ENCODE results near the gene SIL1.
"Not testable (repeated sequence)": the region's sequence is repeated elsewhere in the genome, so short reads cannot be mapped to it uniquely, and the experiment has no call there.

The SIL1 gene

DNA sequence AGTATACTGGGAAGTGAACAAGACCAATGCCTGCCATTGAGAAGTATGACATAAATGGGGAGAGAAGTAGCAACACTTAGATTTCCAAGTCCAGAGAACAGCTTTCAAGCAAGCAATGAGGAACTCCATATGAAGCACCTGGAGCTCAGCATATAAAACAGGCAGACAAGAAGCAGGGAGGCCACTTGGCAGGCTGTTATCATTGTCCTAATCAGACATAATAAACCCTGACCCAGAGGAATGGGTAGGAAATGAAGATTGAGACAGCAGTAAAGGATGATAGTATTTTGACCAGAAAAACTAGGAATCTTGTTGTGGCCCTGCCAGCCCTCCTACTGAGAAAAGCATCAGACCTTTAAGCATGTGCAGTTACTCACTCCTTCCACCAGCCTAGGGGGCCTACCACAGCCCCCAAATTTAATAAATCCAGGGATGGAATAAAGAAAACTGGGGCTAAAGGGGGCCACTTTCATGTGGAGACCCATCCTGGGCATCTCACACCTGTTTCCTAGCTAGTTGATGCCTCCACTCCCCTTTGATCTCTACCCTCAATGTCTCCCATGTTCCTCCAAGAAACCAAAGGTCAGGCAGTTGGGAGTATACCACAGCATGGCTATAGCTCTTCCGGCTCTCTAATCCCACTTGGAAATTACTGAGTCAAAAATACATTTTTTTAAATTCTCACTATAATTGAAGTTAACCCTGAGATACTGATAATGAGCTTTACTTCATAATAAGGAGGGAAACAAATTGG lies 135.1 kb downstream of the SIL1 start:
- DNase-seq: no peak

DNA sequence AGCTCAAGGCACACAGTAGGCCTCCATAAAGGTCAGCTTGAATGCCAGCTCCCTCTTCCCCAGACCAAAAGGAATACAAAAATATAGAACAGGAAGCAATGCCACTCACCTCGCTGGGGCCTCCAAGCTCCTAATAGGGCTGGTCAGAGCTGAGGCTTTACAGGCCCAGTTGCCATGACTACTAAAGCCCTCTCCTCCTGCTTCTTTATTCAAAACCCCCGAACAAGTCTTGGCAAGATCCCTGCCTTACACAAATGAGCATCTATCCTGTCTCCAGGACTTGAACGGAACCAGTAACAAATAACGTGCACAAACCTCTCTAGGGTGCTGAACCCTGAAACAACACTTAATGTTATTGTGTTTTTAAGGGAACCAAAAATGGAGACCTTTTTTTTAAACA lies 136.3 kb downstream of the SIL1 start:
- no peak for DNase-seq

DNA sequence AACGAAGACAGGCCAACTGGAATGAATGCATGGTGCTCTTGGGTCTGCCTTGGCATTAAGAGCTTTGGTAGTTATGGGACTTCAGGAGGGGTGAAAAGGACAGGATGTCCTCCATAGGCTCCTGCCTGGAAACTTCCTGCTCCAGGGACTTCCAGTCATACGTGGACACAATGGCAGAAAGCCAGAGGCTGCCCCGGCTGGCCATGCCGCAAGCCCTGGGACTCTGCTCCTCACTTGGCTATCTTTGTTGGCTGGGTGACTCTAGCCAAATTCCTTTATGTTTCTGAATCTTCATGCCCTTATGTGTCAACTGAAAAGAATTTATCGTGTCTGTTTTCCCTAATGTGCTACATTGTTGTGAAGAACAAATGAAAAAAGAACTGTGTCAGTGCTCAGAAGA lies 136.9 kb downstream of the SIL1 start:
- DNase-seq: no peak

DNA sequence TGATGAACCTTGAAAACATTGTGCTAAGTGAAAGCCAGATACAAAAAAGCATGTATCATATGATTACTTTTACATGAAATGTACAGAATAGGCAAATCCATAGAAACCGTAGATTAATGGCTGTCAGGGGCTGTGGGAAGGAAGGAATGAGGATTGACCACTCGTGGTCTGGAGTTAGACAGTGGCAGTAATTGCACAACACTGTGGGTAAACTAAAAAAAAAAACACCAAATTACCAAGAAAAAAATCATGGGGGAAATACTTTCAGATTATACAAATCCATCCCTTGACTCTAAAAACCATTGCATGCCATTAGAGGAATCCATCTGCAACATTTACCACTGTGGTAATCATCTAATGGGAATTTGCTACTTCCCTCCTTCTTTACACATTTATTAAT lies 140.0 kb downstream of the SIL1 start:
- DNase-seq: no peak

DNA sequence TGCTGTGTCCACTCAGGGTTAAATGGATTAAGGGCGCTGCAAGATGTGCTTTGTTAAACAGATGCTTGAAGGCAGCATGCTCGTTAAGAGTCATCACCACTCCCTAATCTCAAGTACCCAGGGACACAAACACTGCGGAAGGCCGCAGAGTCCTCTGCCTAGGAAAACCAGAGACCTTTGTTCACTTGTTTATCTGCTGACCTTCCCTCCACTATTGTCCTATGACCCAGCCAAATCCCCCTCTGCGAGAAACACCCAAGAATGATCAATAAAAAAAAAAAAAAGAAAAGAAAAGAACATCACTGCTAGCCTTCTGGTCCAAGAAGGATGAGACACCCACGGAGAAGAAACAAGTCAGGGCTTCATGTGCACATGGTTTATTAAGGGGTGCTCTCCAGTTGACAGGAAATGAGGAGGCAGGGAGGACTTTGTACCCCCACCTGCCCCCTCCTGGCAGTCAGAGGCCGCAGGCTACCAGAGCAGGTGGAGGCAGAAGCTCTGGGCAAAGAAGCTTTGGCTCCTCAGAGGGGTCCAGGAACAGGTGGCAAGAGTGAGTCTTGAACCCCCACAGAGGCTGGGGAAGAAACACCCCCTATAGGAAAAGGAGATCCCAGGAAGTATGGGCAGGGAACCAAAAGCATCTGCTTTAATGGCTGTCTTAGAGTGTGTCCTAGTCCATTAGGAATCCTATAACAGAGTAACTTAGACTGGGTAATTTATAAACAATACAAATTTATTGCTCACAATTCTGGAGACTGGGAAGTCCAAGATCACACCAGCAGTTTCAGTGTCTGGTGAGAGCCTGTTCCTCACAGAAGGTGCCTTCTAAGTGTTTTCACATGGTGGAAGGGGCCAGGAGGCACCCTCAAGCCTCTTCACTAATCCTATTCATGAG lies 140.9 kb downstream of the SIL1 start:
- not testable (repeated sequence) for DNase-seq

DNA sequence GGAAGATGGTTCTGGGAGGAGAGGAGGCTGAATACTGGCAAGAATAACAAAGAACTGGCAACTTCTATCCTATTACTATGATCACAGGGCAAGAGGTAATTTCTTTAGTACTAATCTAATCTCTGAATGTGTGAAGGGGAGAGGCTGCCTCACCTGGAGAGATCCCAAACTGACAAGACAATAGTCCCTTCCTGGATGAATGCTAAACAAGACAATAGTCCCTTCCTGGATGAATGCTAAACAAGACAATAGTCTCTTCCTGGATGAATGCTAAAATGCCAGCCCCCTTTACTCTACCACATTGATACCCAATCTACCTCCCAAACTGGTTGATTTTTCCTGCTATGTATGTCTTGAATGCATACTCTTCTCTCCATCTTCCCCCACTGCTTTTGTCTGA lies 145.2 kb downstream of the SIL1 start:
- DNase-seq: no peak

DNA sequence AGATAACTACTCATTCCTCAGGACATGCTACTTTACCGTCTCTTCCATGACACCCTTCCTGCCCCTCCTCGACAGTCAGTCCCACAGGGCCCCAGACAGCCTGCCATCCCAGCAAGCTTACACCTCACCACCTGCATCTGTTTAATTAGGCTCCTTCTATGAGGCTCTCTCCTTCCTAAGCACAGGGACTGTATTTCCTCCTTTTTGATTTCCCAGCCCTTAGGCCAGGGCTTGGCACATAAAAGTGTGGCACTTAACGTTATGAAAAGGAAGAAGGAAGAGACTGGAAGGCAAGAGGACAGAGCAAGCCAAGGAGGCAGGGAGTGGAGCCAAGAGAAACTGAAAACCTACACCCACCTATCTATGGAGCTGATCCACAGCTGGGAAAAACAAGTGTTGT lies 146.8 kb downstream of the SIL1 start:
- DNase-seq: no peak

DNA sequence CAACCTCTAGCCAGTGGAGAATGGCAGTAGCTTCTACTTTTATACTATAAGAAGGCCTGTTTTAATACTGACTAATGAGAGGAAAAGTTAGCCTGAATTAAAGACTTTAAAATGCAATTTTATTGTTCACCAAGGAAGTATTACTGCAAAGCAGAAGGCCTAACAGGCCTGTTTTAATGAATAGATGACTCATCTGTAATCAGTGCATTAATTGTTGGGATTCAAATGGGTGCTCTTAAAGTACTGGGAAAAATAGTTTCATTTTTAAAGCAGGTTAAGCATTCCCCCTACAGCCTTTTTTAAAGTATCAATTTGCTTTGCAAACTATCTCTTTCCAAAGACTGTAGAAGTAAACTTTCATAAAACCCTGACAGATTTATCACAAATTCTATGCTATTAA lies 147.7 kb downstream of the SIL1 start:
- DNase-seq: no peak

DNA sequence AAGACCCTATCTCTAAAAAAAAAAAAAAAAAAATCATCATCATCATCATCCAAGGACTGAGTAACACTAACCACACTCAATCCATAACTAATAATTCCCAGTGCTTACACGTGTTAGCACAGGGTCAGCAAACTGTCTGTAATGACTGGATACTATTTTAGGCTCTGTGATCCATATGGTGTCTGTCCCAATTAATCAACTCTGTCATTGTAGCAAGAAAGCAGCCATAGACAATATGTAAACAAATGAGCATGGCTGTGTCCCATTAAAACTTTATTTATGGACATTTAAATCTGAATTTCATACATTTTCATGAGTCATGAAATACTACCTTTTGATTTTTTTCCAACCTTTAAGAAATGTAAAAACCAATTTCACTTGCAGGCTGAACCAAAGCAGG lies 148.4 kb downstream of the SIL1 start:
- DNase-seq: no peak

DNA sequence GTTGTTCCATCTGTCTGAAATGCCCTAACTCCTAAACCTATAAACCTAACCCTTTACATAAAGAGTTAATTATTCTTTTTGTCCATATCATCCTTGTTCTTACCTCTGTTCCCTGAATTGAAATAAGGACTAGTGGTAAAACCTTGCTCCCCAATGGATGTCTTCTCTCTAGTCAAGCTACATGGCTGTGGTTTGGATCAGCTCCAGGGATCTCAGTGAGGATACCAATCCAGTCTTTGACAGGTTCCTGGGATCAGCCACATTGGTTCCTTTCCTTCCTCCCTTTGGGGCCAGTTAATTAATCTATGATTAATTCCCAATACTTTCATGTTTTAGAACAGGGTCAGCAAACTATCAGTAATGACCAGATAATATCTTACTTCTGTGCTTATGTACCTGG lies 151.6 kb downstream of the SIL1 start:
- DNase-seq: no peak

DNA sequence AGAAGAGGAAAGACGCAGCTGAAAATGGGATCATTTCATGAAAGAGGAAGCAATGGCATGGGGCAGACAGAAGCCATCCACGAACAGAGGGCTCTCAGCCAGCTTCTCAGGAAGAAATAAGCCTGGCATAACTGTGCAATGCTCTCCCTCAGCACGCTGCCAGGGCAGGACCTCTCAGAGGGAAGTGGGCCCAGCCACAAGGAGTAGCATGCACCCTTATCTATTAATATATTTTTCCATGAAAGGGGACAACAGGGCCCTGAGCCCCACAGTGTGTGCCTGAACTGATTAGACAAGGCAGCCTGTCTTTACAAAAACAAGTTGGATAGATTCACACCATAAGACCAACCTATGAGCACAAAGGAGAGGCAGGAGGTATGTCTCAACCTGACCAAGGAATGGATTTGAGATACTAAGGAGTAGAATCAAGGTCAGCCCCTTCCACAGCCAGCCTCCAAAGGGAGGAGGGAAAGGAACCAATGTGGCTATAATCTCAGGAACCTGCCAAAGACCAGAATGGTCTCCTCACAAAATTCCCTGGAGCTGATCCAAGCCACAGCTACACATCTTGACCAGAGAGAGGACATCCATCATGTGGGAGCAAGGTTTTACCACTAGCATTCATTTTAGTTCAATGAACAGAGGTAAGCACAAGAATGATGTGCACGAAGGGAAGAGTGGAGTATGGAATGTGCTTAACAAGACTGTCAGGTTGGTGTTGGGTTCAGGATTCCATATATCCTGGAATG lies 154.8 kb downstream of the SIL1 start:
- DNase-seq: no peak

DNA sequence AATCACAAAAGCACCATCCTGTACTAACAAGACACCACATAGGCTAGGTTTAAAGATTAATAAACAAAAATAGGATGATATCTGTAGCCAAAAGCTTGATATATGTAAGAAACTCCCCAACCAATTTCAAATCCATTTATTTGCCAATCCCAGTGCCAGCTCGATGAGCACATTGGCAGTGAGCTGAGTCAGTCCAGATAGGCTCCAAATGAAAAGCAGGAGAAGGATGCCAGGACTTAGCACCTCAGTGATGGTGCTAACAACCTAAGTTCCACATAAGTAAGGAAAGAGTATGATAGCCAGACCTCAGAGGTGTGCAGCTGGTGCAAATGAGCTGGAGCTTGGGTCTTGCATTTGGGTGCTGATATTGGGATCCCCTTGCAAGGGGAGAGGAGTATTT lies 158.1 kb downstream of the SIL1 start:
- no peak for DNase-seq

DNA sequence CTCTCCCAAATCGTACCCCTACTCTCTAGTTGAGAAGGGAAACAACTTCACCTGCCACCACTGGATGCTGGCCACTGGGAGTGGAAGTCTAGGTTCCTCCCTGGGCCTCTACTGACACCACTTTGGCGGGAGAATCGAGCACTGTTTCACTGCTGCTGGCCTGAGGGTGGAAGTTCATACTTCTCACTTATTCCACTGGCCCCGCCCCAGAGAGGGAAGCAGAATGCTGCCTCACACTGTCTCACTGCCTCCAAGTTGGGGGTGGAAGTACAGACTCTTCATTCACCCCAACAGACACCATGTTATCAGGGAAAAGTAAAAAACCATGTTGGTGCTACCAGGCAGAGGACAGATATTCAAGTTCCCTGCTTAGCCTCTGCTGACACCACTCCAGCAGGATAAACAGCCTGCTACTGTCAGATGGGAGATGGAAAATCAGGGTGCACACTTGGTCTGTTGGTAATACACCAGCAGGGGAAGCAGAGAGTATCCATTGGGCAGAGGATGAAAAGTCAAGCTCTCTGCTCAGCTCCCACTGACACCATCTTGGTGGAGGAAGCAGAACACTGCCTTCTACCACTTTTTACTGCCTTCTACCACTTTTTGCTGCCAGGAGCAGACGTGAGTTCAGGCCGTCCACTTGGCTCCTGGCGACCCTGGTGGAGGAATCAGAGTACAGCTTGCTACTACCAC lies 159.4 kb downstream of the SIL1 start:
- DNase-seq: no peak

DNA sequence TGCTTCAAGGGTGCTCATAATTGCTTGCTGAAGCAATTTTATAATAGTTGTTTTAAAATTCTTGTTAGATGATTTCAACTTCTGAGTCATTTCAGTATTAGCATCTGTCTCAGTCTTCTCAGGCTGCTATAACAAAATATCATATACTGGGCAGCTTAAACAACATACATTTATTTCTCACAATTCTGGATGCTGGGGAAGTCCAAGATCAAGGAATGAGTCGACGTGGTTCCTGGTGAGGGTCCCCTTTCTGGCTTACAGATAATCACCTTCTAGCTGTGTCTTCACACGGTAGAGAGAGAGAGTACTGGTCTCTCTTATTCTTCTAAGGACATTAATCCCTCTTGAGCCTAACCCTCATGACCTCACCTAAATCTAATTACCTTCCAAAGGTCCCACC lies 160.4 kb downstream of the SIL1 start:
- DNase-seq: no peak

DNA sequence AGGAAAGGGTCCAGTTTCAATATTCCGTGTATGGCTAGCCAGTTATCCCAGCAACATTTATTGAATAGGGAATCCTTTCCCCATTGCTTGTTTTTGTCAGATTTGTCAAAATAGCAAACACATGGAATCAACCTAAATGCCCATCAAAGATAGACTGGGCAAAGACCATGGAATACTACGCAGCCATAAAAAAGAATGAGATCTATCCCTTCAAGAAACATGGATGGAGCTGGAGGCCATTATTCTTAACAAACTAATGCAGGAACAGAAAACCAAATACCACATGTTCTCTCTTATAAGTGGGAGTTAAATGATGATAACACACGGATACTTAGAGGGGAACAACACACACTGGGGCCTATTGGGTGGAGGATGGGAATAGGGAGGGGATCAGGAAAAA lies 161.8 kb downstream of the SIL1 start:
- not testable (repeated sequence) for DNase-seq

DNA sequence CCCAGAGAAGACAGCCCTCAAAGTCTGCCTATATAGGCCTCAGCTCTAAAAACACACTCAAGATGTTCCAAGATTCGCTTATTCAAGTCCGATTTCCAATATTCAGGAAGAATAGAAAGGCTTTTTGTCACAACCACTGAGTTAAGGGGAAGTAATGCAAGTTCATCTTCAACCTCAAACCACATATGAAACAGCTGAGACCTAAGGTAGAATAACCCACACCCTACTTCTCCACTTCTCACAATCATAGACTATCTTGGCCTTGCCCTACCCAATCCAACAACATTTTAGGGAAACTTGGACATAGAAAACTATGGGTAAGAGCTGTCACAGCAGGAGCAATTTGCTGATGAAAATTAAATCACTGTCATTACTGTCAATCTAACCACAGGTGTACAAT lies 171.0 kb downstream of the SIL1 start:
- no peak for DNase-seq

DNA sequence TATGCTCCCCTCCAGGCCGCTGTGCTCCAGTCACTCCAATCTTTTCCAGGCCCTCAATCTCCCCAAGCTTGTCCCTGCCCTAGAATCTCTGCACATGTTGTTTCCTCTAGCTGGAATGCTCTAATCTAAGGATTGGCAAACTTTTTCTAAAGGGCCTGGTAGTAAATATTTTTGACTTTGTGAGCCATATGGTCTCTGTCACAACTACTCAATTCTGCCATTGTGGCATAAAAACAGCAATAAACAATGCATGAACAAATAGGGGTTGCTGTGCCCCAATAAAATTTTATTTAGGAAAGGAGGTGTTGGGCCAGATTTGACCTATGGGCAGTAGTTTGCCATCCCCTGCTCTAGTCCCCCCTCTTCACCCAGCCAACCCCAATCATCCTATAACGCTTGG lies 172.5 kb downstream of the SIL1 start:
- no peak for DNase-seq

DNA sequence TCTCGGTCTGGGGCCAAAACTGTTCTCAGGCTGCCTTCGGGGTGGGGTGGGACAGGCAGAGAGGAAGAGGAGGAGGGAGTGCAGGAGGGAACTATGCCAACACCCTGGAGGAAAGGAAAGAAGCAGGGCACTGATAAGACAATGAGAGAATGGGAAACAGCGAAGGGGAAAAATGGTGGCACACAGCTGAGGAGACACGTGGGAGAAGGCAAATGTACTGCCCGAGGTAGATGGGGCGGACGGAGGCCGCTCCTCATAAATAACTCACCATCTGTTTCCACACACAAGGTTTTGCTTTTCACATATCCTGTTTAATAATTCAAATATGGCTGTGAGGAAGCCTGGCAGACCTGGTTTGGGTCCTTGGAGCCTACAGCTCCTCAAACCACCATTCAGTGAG lies 174.9 kb downstream of the SIL1 start:
- no peak for DNase-seq

DNA sequence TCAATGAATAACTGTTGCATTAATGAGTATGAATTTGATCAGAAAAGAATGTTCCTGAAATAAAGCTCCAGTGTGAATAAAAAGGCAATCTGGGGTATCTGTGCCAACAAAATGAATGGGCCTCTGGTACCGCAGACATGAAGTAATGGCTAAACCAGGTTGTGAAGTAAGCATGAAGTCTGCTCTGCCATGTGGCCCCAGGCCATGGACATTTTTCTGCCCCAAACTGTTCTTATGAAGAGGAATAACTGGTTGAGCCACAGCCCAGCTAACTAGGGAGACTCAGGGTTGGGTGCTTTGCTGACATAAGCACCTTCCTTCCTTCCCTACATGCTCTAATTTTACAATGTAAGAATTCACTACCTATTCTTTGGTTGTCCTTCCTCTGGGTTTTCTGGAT lies 175.6 kb downstream of the SIL1 start:
- DNase-seq: no peak

DNA sequence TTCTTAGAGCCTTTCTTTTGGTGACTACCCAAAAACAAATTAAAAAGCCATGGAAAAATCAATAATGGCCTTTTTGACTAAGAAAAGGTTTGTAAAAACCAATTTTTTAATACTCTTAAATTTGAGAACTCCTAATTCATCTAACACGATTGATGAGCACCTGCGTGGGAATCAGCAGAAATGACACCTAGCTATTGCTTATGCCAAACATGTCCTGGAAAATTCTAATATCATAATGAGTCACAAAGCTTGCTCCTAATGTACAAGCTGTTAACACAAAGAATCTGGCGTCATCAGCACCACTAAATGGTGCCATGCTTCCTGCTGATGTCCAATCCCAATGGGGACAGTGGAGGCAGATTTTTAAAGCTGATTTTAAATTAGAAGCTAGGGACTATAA lies 176.8 kb downstream of the SIL1 start:
- no peak for DNase-seq

DNA sequence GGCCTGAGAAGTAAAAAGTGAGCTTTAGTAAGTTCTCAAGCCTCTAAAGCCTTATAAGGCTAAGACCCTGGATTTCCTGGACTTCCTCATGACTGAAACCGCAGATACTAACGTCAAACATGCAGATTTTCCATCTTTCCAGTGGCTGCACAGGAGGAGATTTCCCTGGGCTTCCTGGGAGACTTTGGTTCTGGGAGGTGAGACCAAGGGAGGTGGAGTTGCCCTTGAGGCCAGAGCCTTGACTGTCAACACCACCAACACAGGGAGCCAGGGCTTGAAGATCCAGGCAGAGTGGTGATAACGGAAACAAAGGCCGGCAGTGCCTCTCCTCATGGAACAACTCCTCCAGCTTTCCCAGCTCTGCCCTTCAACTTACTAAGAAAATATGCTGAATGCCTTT lies 178.3 kb downstream of the SIL1 start:
- no peak for DNase-seq

DNA sequence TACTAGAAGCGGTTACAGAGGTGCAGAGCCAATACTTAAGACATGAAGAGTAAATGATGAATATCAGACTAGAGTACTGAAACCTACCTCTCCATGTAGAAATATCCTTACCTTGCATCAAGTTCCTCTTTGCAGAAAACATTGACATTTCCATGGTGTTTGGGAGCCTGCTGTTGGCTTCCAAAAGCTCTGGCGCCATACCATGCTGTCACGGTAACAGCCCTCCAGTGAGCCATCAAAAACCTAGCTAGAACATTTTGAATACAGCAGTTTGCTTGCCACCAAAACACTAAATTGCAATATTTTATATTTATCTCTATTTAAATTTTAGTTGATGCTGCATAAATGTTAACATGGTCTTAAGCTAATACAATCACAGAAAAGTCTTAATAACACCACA lies 179.0 kb downstream of the SIL1 start:
- no peak for DNase-seq

DNA sequence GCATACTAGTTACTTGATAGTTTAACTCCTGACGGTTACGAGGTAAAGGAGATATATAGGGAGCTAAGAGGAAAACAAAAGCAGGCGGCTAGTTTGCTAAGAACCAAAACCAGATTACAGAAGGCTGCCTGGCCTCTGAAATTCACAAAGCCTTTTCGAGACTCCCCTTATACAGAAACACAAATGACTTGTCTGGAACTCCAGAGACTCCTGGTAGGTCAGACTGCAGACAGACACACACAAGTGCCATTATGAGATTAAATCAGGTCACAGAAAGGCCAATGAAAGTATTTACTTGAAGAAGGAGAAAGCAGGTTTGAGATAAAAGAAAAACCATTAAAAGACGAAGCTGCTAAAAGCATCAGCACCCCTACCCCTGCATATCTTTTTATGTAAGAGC lies 180.5 kb downstream of the SIL1 start:
- DNase-seq: no peak
